AG04450 (cell line): ENCODE measurements around the gene BCKDHA. TPM values are rescaled to one million over a fixed set of nuclear protein-coding genes. Genes with fewer than 3 reads are reported as not detected.
"Not testable (repeated sequence)": the region's sequence is repeated elsewhere in the genome, so short reads cannot be mapped to it uniquely, and the experiment has no call there.

ENCODE experiments used
- CTCF ChIA-PET: fragments of 300-600, 350-600 bp; formaldehyde crosslinking; extraction: SDS; loops from one replicate; lab custom pipeline; 2022; ENCODE audit warnings: antibody characterized with exemption, inconsistent platforms; lab: Charles Lee
- POLR2A ChIA-PET: fragments of 350-600 bp; formaldehyde crosslinking; extraction: SDS; loops from one replicate; lab custom pipeline; 2021; ENCODE audit warnings: antibody characterized with exemption, inconsistent platforms; lab: Yijun Ruan, JAX
- DNase-seq: peaks from one replicate; pipeline ENCODE4 v3.0.0-alpha.2; 2011; ENCODE audit warnings: low read depth, low spot score
- H3K27ac ChIP-seq: one replicate; pipeline ENCODE4 v1.5.1; 2012; ENCODE audit warnings: low read depth, low read length, control low read depth
- H3K27me3 ChIP-seq: one replicate; pipeline ENCODE4 v1.6.0; 2012; ENCODE audit warnings: low read length; ENCODE audit not compliant: control insufficient read depth, insufficient read depth
- H3K4me3 ChIP-seq: 2 replicates; pipeline ENCODE4 v1.5.1; 2011; ENCODE audit warnings: mild to moderate bottlenecking, low read depth, low read length, control low read depth
- H3K9me3 ChIP-seq: 2 replicates; pipeline ENCODE4 v1.5.1; 2012; ENCODE audit warnings: low read length; ENCODE audit not compliant: control insufficient read depth, insufficient read depth
- CTCF ChIP-seq: IDR thresholded peaks from 2 replicates; pipeline ENCODE4 v1.5.1; 2011; ENCODE audit warnings: low read depth, low read length, control low read depth, inconsistent platforms
- polyA plus RNA-seq: library from polyadenylated mRNA; depleted of rRNA; stranded (reverse); fragments of >200 nt; gene quantifications from 2 replicates; pipeline ENCODE4 v1.2.3, GENCODE V29; 2011

Gene BCKDHA
- polyA plus RNA-seq, 1 experiment, result 15.3 TPM

- Histone ChIP-seq H3K27ac (peak overlapping the region; percentile 99), H3K27me3 (no peaks in the 10 kb centered on the region), H3K4me3 (peak overlapping the region; percentile 93), H3K9me3 (no peaks in the 10 kb centered on the region)
- POLR2A ChIA-PET, result interaction anchor here (0.6 to 1.6 kb wide), 5 partner anchors 12 to 74 kb away, joined by 4 to 6 read pairs (median 4); partner anchors contain the start of gene CCDC97
- TF ChIP-seq CTCF, result no peak
- no peak for DNase-seq
- CTCF ChIA-PET, result interaction anchor here (0.8 to 4.2 kb wide), 5 partner anchors 8 to 84 kb away, joined by 3 to 16 read pairs (median 6); partner anchors contain the start of gene TGFB1
These were observed 32.9 kb upstream of the BCKDHA start for GRCh38 chr19:41364524-41365391.

- no peak for DNase-seq
- Histone ChIP-seq H3K27ac (no peak overlapping the region), H3K9me3 (no peaks in the 10 kb centered on the region), H3K4me3 (no peak overlapping the region), H3K27me3 (no peaks in the 10 kb centered on the region)
- ChIA-PET CTCF (interaction anchor here (0.7 to 4.2 kb wide), 4 partner anchors 10 to 1522 kb away, joined by 4 to 16 read pairs (median 5); partner anchors contain the start of genes TGFB1 and TMEM91), POLR2A (interaction anchor here (0.6 to 1.0 kb wide), 2 partner anchors 41 to 46 kb away, joined by 7 to 8 read pairs; no protein-coding TSS in a partner anchor)
- peak; percentile 26; the same call in 1 of the 2 replicates for TF ChIP-seq CTCF
These were observed 31.5 kb upstream of the BCKDHA start for GRCh38 chr19:41366089-41366488.

GRCh38 chr19:41367848-41368301 is 29.7 kb upstream of the BCKDHA start:
- ChIA-PET POLR2A (interaction anchor here (1.0 kb wide), 1 partner anchor 71 kb away, joined by 3 read pairs; no protein-coding TSS in a partner anchor), CTCF (no interaction called here)
- H3K9me3 ChIP-seq, result no peaks in the 10 kb centered on the region

GRCh38 chr19:41369769-41370168 is 27.8 kb upstream of the BCKDHA start:
- ChIA-PET CTCF (interaction anchor here (0.7 to 1.2 kb wide), 2 partner anchors 15 to 551 kb away, joined by 3 to 5 read pairs; no protein-coding TSS in a partner anchor), POLR2A (no interaction called here)
- H3K4me3 ChIP-seq, result no peak overlapping the region
- DNase-seq, result no peak
- H3K27me3 ChIP-seq, result no peaks in the 10 kb centered on the region
- no peak for TF ChIP-seq CTCF
- H3K27ac ChIP-seq, result no peak overlapping the region
- no peaks in the 10 kb centered on the region for H3K9me3 ChIP-seq

More at GRCh38 chr19:41367848-41368301, 29.7 kb upstream of the BCKDHA start:
- Histone ChIP-seq H3K4me3 (no peak overlapping the region), H3K27me3 (no peaks in the 10 kb centered on the region), H3K27ac (peak overlapping the region; percentile 95)
- no peak for TF ChIP-seq CTCF
- DNase-seq, result peak; percentile 81

GRCh38 chr19:41371119-41371518 is 26.5 kb upstream of the BCKDHA start:
- H3K27ac ChIP-seq, H3K4me3 ChIP-seq, CTCF ChIA-PET, POLR2A ChIA-PET, H3K27me3 ChIP-seq, H3K9me3 ChIP-seq, DNase-seq: not testable (repeated sequence)
